DMS114 treated with DMSO at 0.1 percent for 48 hours (cell line): ENCODE measurements around the gene IARS2.
A peak's percentile ranks its signal among the peaks of the same experiment; 100 is the strongest.
"Not testable (repeated sequence)": the region's sequence is repeated elsewhere in the genome, so short reads cannot be mapped to it uniquely, and the experiment has no call there.

Source experiments
- DNase-seq: peaks from one replicate; lab custom pipeline; 2025; ENCODE audit not compliant: unreplicated experiment; lab: John Stamatoyannopoulos, UW

The IARS2 gene

GRCh38 chr1:220094016-220094911 lies at the start of gene IARS2:
TSS of gene IARS2 (plus strand) at chr1:220094132. CDS start at chr1:220094217, 85 bp downstream.
- peak; percentile 74 for DNase-seq

GRCh38 chr1:220044678-220045355 lies 49.1 kb upstream of the IARS2 start:
- DNase-seq: no peak

- peak; percentile 14 for DNase-seq
Measured at GRCh38 chr1:220045356-220046051, 48.4 kb upstream of the IARS2 start.

GRCh38 chr1:220046052-220046930 lies 47.6 kb upstream of the IARS2 start, which contains the start of gene EPRS1:
TSS of gene EPRS1 (minus strand) at chr1:220046505. CDS start at chr1:220046388, 117 bp downstream.
- peak; percentile 92 for DNase-seq

- DNase-seq: no peak
Measured at GRCh38 chr1:220056374-220056773, 37.6 kb upstream of the IARS2 start.

GRCh38 chr1:220060876-220061275 lies 33.1 kb upstream of the IARS2 start:
- DNase-seq: no peak

- no peak for DNase-seq
Measured at GRCh38 chr1:220062629-220063028, 31.3 kb upstream of the IARS2 start.

- DNase-seq: no peak
Measured at GRCh38 chr1:220067269-220068204, 26.4 kb upstream of the IARS2 start.

- DNase-seq: no peak
Measured at GRCh38 chr1:220076861-220077762, 16.8 kb upstream of the IARS2 start.

GRCh38 chr1:220077887-220078286 lies 16.0 kb upstream of the IARS2 start:
- no peak for DNase-seq

GRCh38 chr1:220084460-220084859 lies 9.5 kb upstream of the IARS2 start:
- no peak for DNase-seq

- DNase-seq: not testable (repeated sequence)
Measured at GRCh38 chr1:220086261-220086686, 7.7 kb upstream of the IARS2 start.

- DNase-seq: peak; percentile 92
Measured at GRCh38 chr1:220089650-220090556, 4.0 kb upstream of the IARS2 start, which contains the start of gene BPNT1. TSS of gene BPNT1 (minus strand) at chr1:220089788. CDS start at chr1:220079846, 9,942 bp downstream.

GRCh38 chr1:220092694-220093093 lies 1.2 kb upstream of the IARS2 start:
- DNase-seq: no peak

GRCh38 chr1:220093361-220094015 lies 444 bp upstream of the IARS2 start:
- no peak for DNase-seq

- DNase-seq: no peak
Measured at GRCh38 chr1:220099826-220100225, 5.9 kb downstream of the IARS2 start.

- not testable (repeated sequence) for DNase-seq
Measured at GRCh38 chr1:220110473-220110872, 16.5 kb downstream of the IARS2 start.
